K562 (cell line): ENCODE measurements around the gene LAMA5. TPM values are rescaled to one million over a fixed set of nuclear protein-coding genes. Genes with fewer than 3 reads are reported as not detected.

ENCODE experiments used
- ATAC-seq: fragments of 200-7000 bp; cut with Tn5 transposase; 3 replicates; pipeline ENCODE4 v1.9.1; 2020; ENCODE audit warnings: moderate library complexity
- BruUV-seq: library from RNA; stranded (reverse); fragments of 400-500 nt; replicated peaks from 2 replicates; lab custom pipeline; 2021; lab: Mats Ljungman, UMichigan
- CTCF ChIA-PET: fragments of 300-600 bp; formaldehyde crosslinking; extraction: SDS; loops from one replicate; lab custom pipeline; 2021; ENCODE audit warnings: low intra/inter-chr PET ratio; lab: Yijun Ruan, JAX
- POLR2A ChIA-PET: fragments of 300-600, 350-650 bp; sonication (Branson Sonifier 250); formaldehyde crosslinking; extraction: SDS; loops from one replicate; lab custom pipeline; 2021; ENCODE audit warnings: antibody characterized with exemption, inconsistent platforms; lab: Yijun Ruan, JAX
- DNase-seq, 4 experiments: peaks; one replicate each; pipeline versions ENCODE4 v3.0.0 to v3.0.0-alpha.2; 2011 to 2018; ENCODE audit warnings: low spot score in 3 of 4, mixed read lengths in 3 of 4; ENCODE audit errors: extremely low read depth in 1 of 4
- FAIRE-seq: peaks from 2 replicates; lab custom pipeline; 2011; peaks lifted over from hg19 to GRCh38; lab: Jason Lieb, UNC
- H2AFZ ChIP-seq: 2 replicates; pipeline ENCODE4 v1.6.0; 2011; ENCODE audit warnings: low read depth, low read length, control low read depth, inconsistent platforms
- H3K27ac ChIP-seq: fragments of 200-600 bp; 3 replicates; pipeline ENCODE4 v1.8.0; 2011; ENCODE audit warnings: low read depth, mild to moderate bottlenecking, control low read depth, inconsistent platforms, low read length, moderate library complexity, mixed read lengths; ENCODE audit errors: extremely low read depth
- H3K27me3 ChIP-seq, 2 experiments: fragments of 300-600 bp in 1 of 2; 2 replicates in 1 of 2; 3 replicates in 1 of 2; pipeline versions ENCODE4 v1.6.0 to v1.8.0; 2011; ENCODE audit warnings: inconsistent platforms in 2 of 2, low read length in 2 of 2, mild to moderate bottlenecking in 1 of 2, mixed read lengths in 1 of 2, moderate library complexity in 1 of 2; ENCODE audit not compliant: control insufficient read depth in 2 of 2, insufficient read depth in 2 of 2
- H3K36me3 ChIP-seq: fragments of 300-600 bp; 3 replicates; pipeline ENCODE4 v1.8.0; 2011; ENCODE audit warnings: mild to moderate bottlenecking, low read length, inconsistent platforms; ENCODE audit not compliant: control insufficient read depth, insufficient read depth
- H3K4me1 ChIP-seq, 2 experiments: fragments of 200-600 bp in 1 of 2; replicated peaks in 1 of 2; 2 replicates in 1 of 2; 3 replicates in 1 of 2; pipeline versions ENCODE4 v1.5.1 to v1.8.0; 2011; ENCODE audit warnings: inconsistent platforms in 2 of 2, low read length in 2 of 2, mild to moderate bottlenecking in 1 of 2, mixed read lengths in 1 of 2, moderate library complexity in 1 of 2; ENCODE audit not compliant: control insufficient read depth in 2 of 2, insufficient read depth in 2 of 2
- H3K4me2 ChIP-seq: 2 replicates; pipeline ENCODE4 v1.6.1; 2011; ENCODE audit warnings: low read length, control low read depth, inconsistent platforms, mixed read lengths; ENCODE audit not compliant: insufficient read depth
- H3K4me3 ChIP-seq: fragments of 200-600 bp; sonication (generic), shearing (Covaris generic); 2 replicates; pipeline ENCODE4 v1.5.1; 2016; ENCODE audit warnings: control low read depth, inconsistent platforms
- H3K79me2 ChIP-seq: fragments of 200-600 bp; 3 replicates; pipeline ENCODE4 v1.8.0; 2011; ENCODE audit warnings: low read length, inconsistent platforms; ENCODE audit not compliant: control insufficient read depth, insufficient read depth
- H3K9ac ChIP-seq, 2 experiments: 2 replicates each; pipeline versions ENCODE4 v1.6.0 to v1.6.1; 2011; ENCODE audit warnings: low read depth in 2 of 2, low read length in 2 of 2, control low read depth in 1 of 2, inconsistent platforms in 1 of 2, mild to moderate bottlenecking in 1 of 2, mixed read lengths in 1 of 2; ENCODE audit not compliant: insufficient read depth in 1 of 2
- H3K9me1 ChIP-seq: one replicate; pipeline ENCODE4 v1.6.0; 2011; ENCODE audit warnings: inconsistent platforms, mild to moderate bottlenecking, low read length, moderate library complexity; ENCODE audit not compliant: control insufficient read depth, insufficient read depth
- H3K9me3 ChIP-seq: replicated peaks from 2 replicates; pipeline ENCODE4 v1.5.1; 2011; ENCODE audit warnings: low read depth, low read length, inconsistent platforms; ENCODE audit not compliant: control insufficient read depth, insufficient read depth
- H4K20me1 ChIP-seq: replicated peaks from 2 replicates; pipeline ENCODE4 v1.6.1; 2011; ENCODE audit warnings: low read length, inconsistent platforms, mixed read lengths; ENCODE audit not compliant: control insufficient read depth, insufficient read depth
- HMGXB4 ChIP-seq: sonication (generic); formaldehyde crosslinking; IDR thresholded peaks from 2 replicates; pipeline ENCODE4 v1.8.1; 2023; ENCODE audit warnings: mild to moderate bottlenecking, missing genetic modification reagents
- HNRNPLL ChIP-seq: fragments of 200-400 bp; formaldehyde crosslinking; IDR thresholded peaks from 2 replicates; pipeline ENCODE4 v1.6.1; 2017; ENCODE audit warnings: low read length, low read depth, mild to moderate bottlenecking; ENCODE audit not compliant: poor library complexity, severe bottlenecking
- ZNF146 ChIP-seq: IDR thresholded peaks from one replicate; pipeline ENCODE4 v1.6.1; 2018; ENCODE audit warnings: missing compliant biosample characterization; ENCODE audit not compliant: unreplicated experiment
- WGBS: fragments of 100-300 bp; shearing (Covaris generic); methylation state at CpG from one replicate; pipeline ENCODE4 v1.1.6; 2016; ENCODE audit warnings: low coverage, mixed read lengths; ENCODE audit not compliant: insufficient coverage; ENCODE audit errors: missing lambda C conversion rate; 5-methylcytosine and 5-hydroxymethylcytosine counted together
- in situ Hi-C: fragments of 300-500 bp; cut with MboI; formaldehyde crosslinking; loops from 4 replicates; pipeline ENCODE4 v1.15.0; 2018; ENCODE audit warnings: inconsistent platforms, mixed read lengths
- intact Hi-C: fragments of 100-400 bp; cut with micrococcal nuclease; formaldehyde crosslinking; loops from 2 replicates; pipeline ENCODE4 v1.14.2; 2022
- polyA plus RNA-seq, 8 experiments: library from polyadenylated mRNA; depleted of rRNA in 4 of 8; stranded (reverse) in 5 of 8; unstranded in 3 of 8; fragments of >200 nt; fragmentation: Nextera tagmentation in 2 of 8; fragmentation: Illumina TruSeq in 1 of 8; extraction: Ambion mirVana in 2 of 8; extraction: Trizol in 1 of 8; gene quantifications; 2 replicates each; pipeline versions ENCODE4 v1.2.1 to v1.2.3, GENCODE V29; 2011 to 2014; ENCODE audit warnings: inconsistent platforms in 1 of 8, missing spikeins in 1 of 8
- total RNA-seq, 7 experiments: library from RNA; depleted of rRNA in 6 of 7; stranded (reverse); fragments of >200 nt in 6 of 7; fragmentation: Illumina TruSeq in 2 of 7; extraction: Trizol in 2 of 7; gene quantifications; 2 replicates each; pipeline versions ENCODE4 v1.2.1 to v1.2.3, GENCODE V29; 2011 to 2021; ENCODE audit warnings: low replicate concordance in 1 of 7
- TF ChIP-seq, protein P1 (sequence below): sonication (generic); formaldehyde crosslinking; IDR thresholded peaks from 2 replicates; pipeline ENCODE4 v1.8.0; 2022; ENCODE audit warnings: missing genetic modification reagents, mild to moderate bottlenecking, moderate library complexity, borderline replicate concordance
- TF ChIP-seq, protein P2 (sequence below): fragments of 250-450 bp; sonication (Bioruptor Pico); IDR thresholded peaks from 2 replicates; pipeline ENCODE4 v1.5.0; 2022; ENCODE audit warnings: mild to moderate bottlenecking

Gene LAMA5
- total and polyA plus RNA-seq, 9 of the 15 experiments (the other 6 are each of a cell fraction or from before 2014, with no cell fraction given): 0.31 to 101 (median 7.8) TPM

- TF ChIP-seq ZNF146 (CRISPR knock-in tag) (no peak), HMGXB4 (CRISPR knock-in tag) (no peak), HNRNPLL (no peak)
- TF ChIP-seq, protein P1, sequence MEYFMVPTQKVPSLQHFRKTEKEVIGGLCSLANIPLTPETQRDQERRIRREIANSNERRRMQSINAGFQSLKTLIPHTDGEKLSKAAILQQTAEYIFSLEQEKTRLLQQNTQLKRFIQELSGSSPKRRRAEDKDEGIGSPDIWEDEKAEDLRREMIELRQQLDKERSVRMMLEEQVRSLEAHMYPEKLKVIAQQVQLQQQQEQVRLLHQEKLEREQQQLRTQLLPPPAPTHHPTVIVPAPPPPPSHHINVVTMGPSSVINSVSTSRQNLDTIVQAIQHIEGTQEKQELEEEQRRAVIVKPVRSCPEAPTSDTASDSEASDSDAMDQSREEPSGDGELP (CRISPR knock-in tag): peak; percentile 14; the same call in 1 of the 2 replicates
- TF ChIP-seq, protein P2, sequence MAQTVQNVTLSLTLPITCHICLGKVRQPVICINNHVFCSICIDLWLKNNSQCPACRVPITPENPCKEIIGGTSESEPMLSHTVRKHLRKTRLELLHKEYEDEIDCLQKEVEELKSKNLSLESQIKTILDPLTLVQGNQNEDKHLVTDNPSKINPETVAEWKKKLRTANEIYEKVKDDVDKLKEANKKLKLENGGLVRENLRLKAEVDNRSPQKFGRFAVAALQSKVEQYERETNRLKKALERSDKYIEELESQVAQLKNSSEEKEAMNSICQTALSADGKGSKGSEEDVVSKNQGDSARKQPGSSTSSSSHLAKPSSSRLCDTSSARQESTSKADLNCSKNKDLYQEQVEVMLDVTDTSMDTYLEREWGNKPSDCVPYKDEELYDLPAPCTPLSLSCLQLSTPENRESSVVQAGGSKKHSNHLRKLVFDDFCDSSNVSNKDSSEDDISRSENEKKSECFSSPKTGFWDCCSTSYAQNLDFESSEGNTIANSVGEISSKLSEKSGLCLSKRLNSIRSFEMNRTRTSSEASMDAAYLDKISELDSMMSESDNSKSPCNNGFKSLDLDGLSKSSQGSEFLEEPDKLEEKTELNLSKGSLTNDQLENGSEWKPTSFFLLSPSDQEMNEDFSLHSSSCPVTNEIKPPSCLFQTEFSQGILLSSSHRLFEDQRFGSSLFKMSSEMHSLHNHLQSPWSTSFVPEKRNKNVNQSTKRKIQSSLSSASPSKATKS (CRISPR knock-in tag): no peak
- TF ChIP-seq, all 486 proteins: peak for 1
- ChIA-PET CTCF (no interaction called here), POLR2A (interaction anchor here (3.1 kb wide), 1 partner anchor 8 kb away, joined by 19 read pairs; no protein-coding TSS in a partner anchor)
- intact Hi-C loops: no loop called here
- H3K4me1 ChIP-seq: peaks cover 0 to 47% of the 10 kb centered on the region in 2 experiments; a peak in 2 of 5 replicates
- FAIRE-seq (no peak), DNase-seq (no peak), ATAC-seq (no peak)
- in situ Hi-C loops: no loop called here
- peaks cover 89% of the 10 kb centered on the region; the same call in 2 of the 3 replicates for H3K36me3 ChIP-seq
- 97% methylated on average over 11 of the region's 12 CpGs for WGBS
- H3K4me2 ChIP-seq: no peak overlapping the region
- no peak overlapping the region for H3K4me3 ChIP-seq
- H3K79me2 ChIP-seq: no peaks in the 10 kb centered on the region
- no peaks in the 10 kb centered on the region for H3K9me3 ChIP-seq
- no peaks in the 10 kb centered on the region for H3K27me3 ChIP-seq
- no peaks in the 10 kb centered on the region for H4K20me1 ChIP-seq
- H3K27ac ChIP-seq: no peak overlapping the region
- H3K9ac ChIP-seq: no peak overlapping the region
- H3K9me1 ChIP-seq: no peaks in the 10 kb centered on the region
- no TSS peak for BruUV-seq
- no peak overlapping the region for H2AFZ ChIP-seq
Measured at GRCh38 chr20:62314339-62314638, 52.8 kb downstream of the LAMA5 start.
